ENCODE results near the gene FNDC3B.

FNDC3B gene

GRCh38 chr3:172293093-172293492 is 253.7 kb downstream of the FNDC3B start:
- no peak for DNase-seq

GRCh38 chr3:172294223-172294806 is 254.9 kb downstream of the FNDC3B start:
- no peak for DNase-seq

- no peak for DNase-seq
These were observed 257.0 kb downstream of the FNDC3B start for GRCh38 chr3:172296248-172296974.

- DNase-seq, result no peak
These were observed 257.6 kb downstream of the FNDC3B start for GRCh38 chr3:172296975-172297332.

- DNase-seq, result no peak
These were observed 258.9 kb downstream of the FNDC3B start for GRCh38 chr3:172298247-172298646.

GRCh38 chr3:172300187-172300586 is 260.8 kb downstream of the FNDC3B start:
- no peak for DNase-seq

- DNase-seq, result no peak
These were observed 261.5 kb downstream of the FNDC3B start for GRCh38 chr3:172300862-172301261.

- DNase-seq, result no peak
These were observed 262.8 kb downstream of the FNDC3B start for GRCh38 chr3:172302203-172302602.

- DNase-seq, result no peak
These were observed 263.8 kb downstream of the FNDC3B start for GRCh38 chr3:172303181-172303580.

- no peak for DNase-seq
These were observed 264.7 kb downstream of the FNDC3B start for GRCh38 chr3:172303941-172304558.

- no peak for DNase-seq
These were observed 266.2 kb downstream of the FNDC3B start for GRCh38 chr3:172305552-172305951.

- DNase-seq, result no peak
These were observed 266.6 kb downstream of the FNDC3B start for GRCh38 chr3:172305974-172306373.

GRCh38 chr3:172307141-172307560 is 267.8 kb downstream of the FNDC3B start:
- no peak for DNase-seq

GRCh38 chr3:172309059-172309458 is 269.7 kb downstream of the FNDC3B start:
- DNase-seq, result no peak

GRCh38 chr3:172309741-172310427 is 270.5 kb downstream of the FNDC3B start:
- DNase-seq, result no peak

GRCh38 chr3:172310428-172310760 is 271.0 kb downstream of the FNDC3B start:
- DNase-seq, result no peak

GRCh38 chr3:172311217-172311616 is 271.8 kb downstream of the FNDC3B start:
- no peak for DNase-seq

GRCh38 chr3:172312001-172312400 is 272.6 kb downstream of the FNDC3B start:
- no peak for DNase-seq

GRCh38 chr3:172312711-172313110 is 273.3 kb downstream of the FNDC3B start:
- DNase-seq, result no peak

GRCh38 chr3:172313671-172314070 is 274.3 kb downstream of the FNDC3B start:
- DNase-seq, result no peak

GRCh38 chr3:172314591-172315160 is 275.3 kb downstream of the FNDC3B start:
- DNase-seq, result no peak

- DNase-seq, result no peak
These were observed 276.2 kb downstream of the FNDC3B start for GRCh38 chr3:172315401-172316091.

- no peak for DNase-seq
These were observed 277.4 kb downstream of the FNDC3B start for GRCh38 chr3:172316758-172317157.

All from T-helper 1 cell (primary cell).